ENCODE results near the gene ADAM12.
"Not testable (repeated sequence)": the region's sequence is repeated elsewhere in the genome, so short reads cannot be mapped to it uniquely, and the experiment has no call there.

The ADAM12 gene

DNA sequence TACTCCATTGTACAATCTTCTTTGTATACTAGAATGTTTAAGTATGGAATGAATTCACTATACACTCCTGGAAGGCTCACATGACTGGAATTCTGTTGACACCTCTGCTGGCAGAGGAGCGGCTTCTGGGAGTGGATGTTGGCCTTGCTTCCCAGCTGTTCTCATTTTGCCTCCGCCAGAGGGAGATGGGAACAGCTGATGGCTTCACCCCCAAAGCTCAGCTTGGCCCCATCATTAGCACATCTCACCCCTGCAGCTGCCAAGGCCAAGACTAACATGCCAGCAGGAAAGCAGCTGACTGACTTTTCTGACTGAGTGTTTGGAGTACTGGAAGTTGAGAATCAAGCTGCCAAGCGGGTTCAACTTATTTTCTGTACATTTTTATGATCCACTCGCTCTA, 15.1 kb downstream of the ADAM12 start:
- no peak for DNase-seq

DNA sequence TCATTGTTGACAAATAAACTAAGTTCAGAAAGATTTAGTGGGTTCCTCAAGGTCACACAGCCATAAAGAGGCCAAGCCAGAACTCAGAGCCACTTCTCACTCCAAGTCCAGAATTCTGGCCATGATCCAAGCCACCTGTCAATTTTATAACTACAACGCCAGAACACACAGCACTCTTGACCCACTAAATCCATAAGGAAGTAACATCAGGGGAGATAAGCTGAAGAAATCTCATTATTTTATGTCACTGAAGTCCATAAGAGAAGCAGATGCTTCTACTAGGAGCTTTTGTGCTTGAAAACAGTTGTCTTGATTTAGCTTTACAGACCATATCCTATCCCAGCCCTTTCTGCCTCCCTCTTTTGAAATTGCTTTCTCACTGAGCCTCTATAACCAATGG, 15.9 kb downstream of the ADAM12 start:
- no peak for DNase-seq

DNA sequence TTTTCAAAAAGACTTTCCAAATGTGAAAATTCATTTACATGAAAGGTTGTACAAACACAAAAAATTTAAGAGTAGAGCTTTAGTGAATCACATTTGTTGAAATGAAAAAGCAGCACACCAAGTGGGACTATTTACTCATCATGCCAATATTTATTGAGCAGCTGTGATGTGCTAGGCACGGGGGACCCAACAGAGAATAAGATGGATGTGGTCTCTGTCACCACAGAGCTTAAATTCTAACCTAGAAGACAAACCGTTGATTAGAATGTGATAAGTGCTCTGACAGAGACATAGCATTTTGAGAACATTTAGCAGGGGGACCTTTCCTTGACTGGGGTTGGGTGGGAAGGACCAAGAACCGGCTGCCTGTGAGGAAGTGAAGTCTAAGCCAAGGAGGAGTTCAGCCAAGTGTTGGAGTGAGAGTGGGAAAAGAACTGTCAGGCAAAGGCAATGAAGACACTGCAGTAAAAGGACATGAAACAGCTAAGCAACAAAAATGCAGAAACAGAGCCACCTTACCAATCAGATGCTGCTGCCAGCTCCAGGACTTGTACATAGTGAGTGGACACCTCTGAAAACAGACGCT, 19.1 kb downstream of the ADAM12 start:
- DNase-seq = no peak

DNA sequence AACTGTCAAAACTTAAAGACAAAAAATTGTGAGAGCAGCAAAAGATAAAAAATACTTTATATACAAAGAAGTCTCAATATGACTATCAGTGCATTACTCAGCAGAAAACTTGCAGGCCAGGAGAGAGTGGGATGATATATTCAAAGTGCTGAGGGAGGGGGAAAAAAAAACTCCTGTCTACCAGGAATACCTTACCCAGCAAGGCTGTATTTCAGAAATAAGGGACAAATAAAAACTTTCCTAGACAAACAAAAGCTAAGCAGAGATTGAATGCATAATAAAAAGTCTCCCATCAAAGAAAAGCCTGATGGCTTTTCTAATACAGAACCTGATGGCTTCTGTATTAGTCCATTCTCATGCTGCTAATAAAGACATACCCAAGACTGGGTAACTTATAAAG, 31.1 kb downstream of the ADAM12 start:
- DNase-seq = no peak

DNA sequence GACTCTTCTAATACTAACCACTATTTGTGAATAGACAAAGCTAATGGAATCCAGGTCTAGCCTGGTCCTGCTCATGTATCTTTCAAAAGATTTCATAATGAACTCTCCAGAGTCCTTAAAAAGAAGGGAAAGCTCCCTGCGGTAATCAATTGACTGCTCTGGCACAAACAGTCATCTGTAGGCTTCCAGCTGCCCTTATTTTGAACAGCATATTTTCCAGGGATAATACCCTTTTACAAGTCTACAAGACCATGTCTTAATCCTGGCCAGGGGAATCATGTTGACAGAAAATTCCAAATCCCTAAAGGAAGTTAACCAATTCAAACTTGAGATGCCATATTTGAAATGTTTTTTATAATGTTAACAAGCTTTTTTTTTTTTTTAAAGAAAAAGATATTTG, 34.6 kb downstream of the ADAM12 start:
- no peak for DNase-seq

DNA sequence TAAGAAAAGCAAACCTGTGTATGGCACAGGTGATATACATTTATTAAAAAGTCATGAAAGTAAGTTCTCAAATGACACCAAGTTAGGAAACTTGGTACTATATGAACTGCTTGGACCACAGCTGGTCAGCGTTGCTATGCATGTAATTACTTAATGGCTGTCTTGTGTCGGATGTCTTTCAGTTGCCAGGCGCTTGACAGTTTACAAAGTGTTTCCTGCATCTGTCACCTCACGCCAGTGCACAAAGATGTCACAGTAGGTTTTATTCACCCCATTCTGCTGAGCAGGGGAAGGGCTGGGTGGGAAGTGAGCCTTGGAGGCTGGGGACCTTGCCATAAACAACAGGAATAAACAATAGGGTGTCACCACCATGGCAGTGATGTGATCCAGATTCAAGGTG, 35.8 kb downstream of the ADAM12 start:
- no peak for DNase-seq

DNA sequence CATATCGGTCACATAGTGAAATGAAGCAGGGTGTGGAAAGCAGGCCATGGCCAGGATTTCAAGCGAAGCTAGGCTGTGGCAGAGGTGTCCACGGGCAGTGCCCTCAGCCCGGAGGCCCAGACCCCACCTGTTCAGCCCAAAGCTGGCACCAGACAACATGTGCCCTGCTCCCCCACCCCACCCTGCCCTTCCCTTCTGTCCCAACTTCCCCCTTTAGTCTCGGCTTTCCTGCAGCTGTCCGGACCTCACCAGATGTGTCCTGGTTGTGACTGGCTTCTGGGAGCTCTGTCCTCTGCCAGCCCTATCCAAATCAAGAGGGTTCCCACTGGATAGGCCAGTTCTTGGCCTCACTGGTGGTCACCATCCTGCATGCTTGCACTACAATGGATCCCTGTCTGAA, 37.3 kb downstream of the ADAM12 start:
- no peak for DNase-seq

DNA sequence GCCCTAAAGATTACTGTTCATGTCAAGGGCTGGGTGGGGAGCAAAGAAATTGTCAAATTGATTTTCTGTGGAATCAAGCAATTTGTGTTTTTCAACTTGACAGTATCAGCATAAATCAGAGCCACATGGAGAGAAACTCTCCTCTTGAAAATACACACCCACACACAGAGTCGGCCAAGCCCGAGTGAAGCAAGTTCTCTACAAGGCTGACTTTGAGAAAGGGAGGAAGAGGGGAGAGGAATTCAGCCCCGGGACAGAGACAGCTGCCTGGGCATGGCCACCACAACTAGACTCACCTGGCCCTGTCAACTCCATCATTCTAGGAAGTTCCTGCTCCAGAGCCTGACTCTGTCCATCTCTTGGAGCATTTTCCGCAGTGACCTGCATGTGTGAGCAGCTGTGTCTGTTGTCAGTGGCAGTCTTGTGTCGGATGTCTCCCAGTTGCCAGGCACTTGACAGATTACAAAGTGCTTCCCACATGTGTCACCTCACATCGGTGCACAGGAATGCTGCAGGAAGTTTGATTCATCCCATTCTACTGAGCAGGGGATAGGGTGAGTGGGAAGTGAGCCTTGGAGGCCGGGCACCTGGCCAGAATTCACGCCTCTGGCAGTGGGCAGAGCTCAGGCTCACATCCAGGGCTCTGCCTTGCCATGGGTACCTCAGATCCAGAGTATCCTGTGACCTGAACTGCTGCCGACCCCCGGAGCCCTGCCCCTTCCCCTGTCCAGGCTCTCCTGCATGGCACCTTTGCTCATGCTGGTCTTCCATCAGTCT, 37.9 kb downstream of the ADAM12 start:
- DNase-seq = no peak

DNA sequence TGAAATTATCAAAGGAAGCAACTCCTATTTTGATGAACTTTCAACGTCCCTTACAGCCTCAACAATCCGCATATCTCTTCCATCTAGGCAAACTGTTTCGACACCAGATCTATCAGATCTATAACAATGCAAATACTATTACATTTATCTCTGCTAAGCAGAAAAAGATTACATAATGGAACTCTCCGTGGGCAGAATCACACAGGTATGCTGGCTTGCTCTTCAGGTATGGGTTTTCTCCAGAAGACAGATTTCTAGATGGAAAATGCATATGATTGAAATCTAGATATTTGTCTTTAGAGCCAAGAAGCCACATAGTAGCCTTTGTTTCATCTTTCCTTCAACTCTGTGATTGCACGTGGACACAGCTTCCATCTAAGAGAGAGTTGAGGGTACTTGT, 38.6 kb downstream of the ADAM12 start:
- no peak for DNase-seq

DNA sequence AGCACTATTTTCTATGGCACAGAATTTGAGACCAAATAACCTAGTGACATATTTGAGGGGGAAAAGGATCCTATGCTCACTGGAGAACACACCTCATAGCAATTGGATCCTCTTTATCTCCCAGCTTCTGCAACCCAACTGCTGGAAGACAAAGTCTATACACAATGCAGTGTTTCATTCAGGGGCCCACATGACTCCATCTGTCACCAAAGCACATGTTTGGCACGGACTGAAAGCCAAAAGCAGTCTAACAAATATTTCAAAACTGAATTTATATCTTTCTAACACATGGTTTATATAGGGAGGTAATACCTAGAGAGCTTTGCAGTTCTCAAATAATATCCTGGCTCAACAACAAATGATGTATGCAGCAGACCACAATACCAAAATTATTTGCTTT, 39.2 kb downstream of the ADAM12 start:
- no peak for DNase-seq

DNA sequence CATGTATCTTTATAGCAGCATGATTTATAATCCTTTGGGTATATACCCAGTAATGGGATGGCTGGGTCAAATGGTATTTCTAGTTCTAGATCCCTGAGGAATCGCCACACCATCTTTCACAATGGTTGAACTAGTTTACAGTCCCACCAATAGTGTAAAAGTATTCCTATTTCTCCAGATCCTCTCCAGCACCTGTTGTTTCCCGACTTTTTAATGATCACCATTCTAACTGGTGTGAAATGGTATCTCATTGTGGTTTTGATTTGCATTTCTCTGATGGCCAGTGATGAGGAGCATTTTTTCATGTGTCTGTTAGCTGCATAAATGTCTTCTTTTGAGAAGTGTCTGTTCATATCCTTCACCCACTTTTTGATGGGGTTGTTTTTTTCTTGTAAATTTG, 44.8 kb downstream of the ADAM12 start:
- DNase-seq = not testable (repeated sequence)

DNA sequence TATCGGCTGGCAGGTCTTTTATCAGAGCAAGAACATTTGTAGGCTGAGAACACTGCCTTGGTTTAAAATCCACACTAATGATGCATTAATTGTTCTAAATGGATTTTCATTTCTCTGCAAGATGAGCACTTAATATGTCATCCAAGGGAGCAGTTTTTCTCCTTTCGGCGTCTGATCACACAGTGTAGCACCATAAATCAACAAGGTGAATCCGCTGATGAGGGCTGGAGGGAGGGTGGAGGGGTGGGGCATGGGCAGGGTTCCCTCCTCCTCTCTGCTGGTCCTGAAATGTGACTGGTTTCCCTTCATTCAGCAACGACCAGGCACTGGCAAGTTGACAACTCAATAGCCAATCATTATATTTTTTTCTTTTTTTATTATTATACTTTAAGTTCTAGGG, 45.6 kb downstream of the ADAM12 start:
- no peak for DNase-seq

DNA sequence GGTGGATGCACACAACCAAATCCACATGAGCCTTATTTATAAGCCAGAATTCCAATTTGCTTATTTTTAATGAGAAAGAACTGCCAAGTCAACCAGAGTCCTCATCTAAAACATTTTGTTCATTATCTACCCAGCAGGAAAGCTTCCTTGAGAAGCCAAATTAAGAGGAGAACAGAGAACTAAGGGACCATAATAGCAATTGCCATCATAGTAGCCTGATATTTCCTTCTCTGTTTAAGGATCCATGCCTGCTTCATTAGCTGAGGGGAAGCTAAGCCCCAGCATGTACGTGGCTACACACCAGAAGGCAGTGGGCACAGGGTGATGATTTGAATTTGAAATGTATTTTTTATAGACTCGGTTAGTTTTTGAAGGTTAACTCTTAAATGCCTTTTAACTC, 46.8 kb downstream of the ADAM12 start:
- no peak for DNase-seq

DNA sequence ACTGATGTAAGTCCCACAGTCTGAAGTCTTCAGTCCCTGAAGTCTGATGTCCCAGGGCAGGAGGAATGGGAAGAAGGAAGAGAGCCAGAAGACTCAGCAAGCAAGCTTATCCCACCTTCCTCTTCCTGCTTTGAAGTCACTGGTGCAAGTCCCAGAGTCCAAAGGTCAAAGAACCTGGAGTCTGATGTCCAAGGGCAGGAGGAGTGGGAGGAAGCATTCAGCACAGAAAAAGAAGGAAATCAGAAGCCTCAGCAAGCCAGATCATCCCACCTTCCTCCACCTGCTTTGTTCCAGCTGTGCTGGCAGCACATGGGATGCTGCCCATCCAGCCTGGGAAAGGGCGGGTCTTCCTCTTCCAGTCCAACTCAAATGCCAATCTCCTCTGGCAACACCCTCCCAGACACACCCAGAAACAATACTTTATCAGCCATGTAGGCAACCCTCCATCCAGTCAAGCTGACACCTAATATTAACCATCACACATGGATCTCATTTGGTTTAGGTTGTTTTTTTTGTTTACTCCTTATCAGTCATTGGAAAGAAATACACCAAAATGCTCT, 50.9 kb downstream of the ADAM12 start:
- DNase-seq = no peak

DNA sequence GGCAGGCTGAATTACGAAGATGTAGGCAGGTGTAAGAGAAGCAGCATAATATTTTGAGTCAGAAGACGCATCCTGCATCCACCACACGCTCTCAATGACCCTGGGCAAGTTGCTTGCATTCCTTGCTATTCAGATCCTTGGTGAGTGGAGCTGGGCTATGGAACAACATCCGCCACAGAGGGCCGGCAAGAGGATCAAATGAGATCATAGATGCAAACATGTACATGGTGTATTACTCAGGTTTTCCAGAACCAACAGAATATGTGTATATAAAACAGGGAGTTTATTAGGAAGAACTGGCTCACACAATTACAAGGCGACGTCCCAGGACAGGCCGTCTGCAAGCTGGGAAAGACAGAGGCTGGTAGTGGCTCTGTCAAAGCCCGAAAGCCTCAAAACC, 51.5 kb downstream of the ADAM12 start:
- DNase-seq = no peak

DNA sequence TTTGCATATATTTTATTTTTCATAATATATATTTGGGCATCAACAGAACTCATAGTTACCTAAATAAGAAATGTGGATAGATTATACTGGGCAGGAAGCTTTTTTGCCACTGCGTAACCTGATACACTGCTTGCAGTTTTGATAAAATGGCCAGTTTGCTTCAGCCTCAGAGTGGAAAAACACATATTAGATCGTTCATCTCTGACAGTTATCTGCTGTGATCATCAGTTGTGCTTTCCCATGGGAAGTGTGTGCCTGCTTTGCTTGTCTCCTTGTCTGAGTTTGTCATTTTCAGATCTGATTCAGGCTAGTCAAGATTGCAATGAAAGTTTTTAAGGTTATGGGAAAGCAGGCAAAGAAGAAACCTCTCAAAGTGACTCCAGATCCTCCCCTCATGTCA, 54.0 kb downstream of the ADAM12 start:
- DNase-seq = no peak

DNA sequence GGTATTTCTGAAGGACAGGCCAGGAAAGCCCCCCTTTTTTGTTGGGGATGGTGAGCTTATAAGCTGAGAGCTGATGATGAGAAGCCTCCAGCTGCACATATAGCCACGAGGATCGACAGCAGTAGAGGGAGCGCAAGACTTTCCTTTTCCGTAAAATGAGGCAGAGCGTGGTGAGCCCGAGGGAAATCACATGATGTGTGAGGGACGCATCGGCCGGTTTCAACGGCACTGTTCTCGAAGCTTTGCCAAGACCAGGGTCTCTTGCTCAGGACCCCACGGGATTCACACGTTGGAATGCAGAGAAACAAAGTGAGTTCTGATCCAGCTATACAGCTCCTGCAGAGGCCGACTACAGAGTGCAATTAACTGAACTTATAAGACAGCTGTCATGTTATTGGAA, 55.7 kb downstream of the ADAM12 start:
- no peak for DNase-seq

DNA sequence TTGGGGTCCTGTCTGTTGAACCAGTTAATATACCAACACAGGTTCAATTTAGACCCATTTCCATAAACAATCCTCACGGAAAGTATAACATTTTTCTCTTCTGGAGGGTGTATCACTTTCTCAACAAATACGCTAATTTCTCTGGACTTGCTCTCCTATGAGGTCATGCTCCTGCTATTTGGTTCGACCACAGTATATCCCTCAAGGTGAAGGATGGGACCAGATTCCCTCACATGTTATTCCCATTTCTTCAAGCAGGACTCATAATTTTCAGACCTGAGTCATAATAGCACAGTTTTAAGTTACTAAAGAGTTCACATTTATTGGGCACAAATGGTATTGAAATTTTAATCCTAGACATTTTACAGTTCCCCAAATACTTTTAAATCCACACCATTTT, 57.2 kb downstream of the ADAM12 start:
- DNase-seq = no peak

DNA sequence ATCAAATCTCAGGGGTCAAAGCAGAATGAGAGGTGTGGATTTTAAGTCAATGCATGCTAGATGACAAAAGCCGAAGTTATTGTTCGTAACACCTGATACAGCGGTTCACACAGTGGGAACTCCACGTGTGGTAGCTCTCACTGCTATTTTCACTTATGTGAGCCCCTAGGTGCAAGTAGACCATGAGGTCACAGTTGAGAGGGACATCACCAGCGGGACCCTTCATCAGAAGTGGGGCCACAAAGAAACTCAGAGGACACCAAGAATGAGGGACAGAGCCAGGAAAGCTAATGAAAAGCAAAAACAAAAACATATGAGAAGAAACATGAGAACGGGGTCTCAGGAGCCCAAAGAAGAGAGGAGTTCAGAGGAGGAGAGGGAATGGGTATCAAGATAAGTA, 63.5 kb downstream of the ADAM12 start:
- no peak for DNase-seq

DNA sequence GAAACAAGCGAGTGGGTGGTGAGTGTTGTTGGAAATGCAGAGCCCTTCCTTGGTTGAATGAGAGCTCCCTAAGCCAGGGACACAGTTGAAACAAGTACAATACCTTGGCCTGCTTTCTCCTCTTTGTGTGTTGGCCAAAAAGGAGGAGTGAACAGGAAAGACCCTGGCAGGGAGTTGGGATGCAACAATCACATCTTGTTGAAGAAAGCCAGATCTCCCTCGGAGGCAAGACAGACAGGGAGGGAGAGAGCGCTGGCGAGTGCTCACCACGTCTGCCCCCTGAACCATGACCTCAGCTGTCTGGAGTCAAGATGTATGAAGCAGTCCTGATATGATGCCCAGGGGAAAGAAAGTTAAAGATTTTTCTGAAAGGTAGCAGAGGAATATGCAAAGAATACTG, 66.8 kb downstream of the ADAM12 start:
- no peak for DNase-seq

DNA sequence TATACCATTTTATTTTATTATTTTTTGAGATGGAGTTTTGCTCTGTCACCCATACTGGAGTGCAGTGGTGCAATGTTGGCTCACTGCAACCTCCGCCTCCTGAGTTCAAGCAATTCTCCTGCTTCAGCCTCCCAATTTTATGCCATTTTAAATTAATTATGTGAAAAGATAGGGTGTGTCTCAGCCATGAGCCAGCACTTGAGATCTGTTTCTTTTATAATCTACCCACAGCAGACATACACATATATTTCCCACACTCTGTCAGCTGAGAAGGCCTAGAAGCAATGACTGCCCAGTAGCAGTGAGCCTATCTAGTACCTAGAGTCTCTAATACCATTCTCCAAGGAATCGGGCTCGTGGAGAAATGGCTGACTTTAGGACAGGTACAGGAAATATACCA, 70.5 kb downstream of the ADAM12 start:
- DNase-seq = no peak

DNA sequence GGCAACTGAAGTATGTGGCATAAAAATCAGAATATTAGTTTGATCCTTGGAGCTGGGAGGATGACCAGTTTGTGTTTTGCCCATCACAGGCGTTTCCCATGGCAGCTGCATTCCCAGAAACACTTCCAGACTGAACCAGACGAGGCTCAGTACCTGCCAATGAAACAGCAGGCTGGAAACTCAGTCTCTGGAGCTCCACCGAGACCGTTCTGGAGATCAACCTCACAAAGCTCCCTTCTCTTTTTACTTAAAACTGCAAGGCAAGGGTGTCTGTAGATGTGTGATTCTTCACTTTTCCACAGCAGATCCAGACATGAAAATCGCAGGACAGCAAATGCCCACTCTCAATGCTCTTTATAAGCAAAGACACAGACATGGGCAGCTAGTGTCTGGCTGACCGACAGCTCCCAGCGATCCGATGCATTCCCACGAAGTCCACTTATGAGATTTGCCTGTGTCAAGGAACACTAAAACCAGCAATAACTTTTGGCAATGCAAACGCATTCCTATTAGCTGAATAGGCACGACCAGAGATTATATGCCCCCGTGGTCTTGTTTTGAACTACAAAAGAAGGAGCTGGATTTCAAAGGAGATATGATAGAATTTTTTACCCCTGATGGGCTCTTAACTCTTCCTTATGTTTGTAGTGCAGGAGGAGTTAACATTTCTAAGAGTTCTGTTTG, 72.6 kb downstream of the ADAM12 start:
- DNase-seq = no peak

DNA sequence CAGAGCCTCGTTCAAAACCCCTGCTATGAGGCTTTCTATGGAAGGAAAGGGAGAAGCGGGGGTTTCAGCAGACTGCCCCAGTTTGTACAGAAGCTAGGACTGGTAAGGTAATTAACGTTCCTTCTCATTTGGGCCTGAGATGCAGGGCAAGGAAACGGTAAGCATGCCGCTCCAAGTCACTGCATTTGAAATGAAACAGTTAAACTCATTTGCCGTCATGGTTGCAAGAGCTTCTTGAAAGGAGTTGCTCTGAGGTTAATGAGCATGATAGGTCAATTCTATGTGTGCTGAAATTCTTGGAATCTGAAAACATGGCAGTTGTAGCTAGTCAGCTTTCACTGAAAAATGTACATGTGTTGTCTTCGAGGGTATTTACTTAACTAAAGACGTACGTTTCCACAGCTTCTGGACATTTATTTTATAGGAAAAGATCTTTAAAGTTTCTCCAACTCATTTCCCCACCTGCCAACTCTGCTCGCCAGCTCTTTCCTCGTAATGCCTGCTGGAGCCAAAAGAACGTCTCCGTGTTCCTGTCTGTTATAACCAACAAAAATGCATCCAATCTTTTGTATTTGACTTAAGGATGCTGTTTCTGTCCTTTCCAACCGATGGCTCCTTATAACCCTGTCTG, 73.3 kb downstream of the ADAM12 start:
- no peak for DNase-seq

DNA sequence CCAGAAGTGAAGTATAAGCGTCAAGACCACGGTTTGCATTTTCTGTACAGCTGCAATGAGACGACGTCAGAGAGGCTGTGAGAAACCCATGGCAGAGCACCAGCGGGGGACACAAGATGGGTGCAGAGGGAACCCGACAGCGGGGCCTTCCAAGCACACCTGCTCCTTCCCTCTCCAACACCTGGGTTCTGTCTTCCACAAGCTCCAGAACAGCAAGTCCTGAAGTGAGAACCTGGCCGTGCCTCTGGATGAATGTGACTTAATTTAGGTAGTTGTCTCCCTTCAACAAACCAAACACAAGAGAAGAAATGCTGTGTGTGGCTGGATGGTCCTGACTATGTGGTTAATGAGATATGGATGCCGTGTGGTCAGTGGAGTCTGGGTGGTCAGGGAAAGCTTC, 76.1 kb downstream of the ADAM12 start:
- no peak for DNase-seq

Data from CD4-positive, alpha-beta T cell treated with Interferon alpha-2 for 1 hour (primary cell).